Measurements from ENCODE around the gene DLG1. TPM values are rescaled to one million over a fixed set of nuclear protein-coding genes. Genes with fewer than 3 reads are reported as not detected.

The DLG1 gene
- total and polyA plus RNA-seq, 2 experiments from 2014 or later, result 54.8 to 128 TPM

DNA sequence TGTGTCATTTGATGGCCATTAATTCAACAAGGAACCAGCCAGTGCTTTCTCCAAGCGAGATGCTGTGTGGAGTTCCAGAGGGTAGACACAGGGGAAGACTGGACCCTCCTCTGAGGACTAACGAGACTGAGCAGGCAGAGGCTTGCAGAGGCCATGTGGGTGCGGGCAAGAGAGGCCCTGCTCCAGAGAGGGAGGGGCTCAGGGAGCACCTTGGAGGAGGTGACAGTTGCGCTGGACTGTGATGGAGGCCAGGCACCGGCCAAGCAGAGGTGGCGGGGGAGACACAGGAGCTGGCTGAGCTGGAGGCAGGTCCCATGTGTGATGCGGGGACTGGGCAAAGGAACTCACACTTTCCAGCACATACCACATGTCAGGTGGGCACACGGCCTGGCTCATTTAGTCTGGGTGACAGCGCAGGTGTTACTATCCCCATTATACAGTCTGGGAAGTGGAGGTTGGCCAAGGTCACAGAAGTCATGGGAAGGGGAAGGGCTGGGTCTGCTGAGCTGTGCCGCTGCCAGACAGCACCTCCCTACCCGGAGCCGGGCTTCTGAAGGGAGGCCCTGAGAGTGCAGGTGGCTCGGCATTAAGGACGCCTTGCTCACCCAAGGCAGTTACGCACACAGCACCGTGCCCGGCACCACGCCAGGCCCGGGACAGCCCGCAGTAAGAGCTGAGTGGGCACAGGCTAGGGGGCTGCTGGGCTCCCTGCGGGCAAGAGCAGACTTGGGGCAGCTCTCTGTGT, 272.5 kb downstream of the DLG1 start:
- Histone ChIP-seq H3K36me3 (replicated peaks; ENCODE audit: insufficient read depth, low read depth) (no peaks in the 10 kb centered on the region), H3K4me3 (no peak overlapping the region), H3K79me2 (peaks cover 5% of the 10 kb centered on the region), H3K4me1 (ENCODE audit: insufficient read depth) (peaks cover 18% of the 10 kb centered on the region), H3K27me3 (no peaks in the 10 kb centered on the region), H3K9me2 (replicated peaks; ENCODE audit: insufficient read depth) (no peaks in the 10 kb centered on the region), H2AFZ (no peak overlapping the region), H3K4me2 (no peak overlapping the region), H3K27ac (no peak overlapping the region), H3K9me3 (ENCODE audit: low read depth) (no peaks in the 10 kb centered on the region), H4K20me1 (ENCODE audit: insufficient read depth, poor library complexity, severe bottlenecking) (no peaks in the 10 kb centered on the region)
- DNase-seq (ENCODE audit: low spot score), result peak; percentile 4
- WGBS (ENCODE audit: low lambda C conversion rate, missing lambda C conversion rate), result 94% methylated on average over 21 of the region's 21 CpGs
- TF ChIP-seq CTCF (IDR thresholded peaks at IDR 0.05; ENCODE audit: poor library complexity), result no peak
- TF ChIP-seq EZH2phosphoT487 (IDR thresholded peaks at IDR 0.05; ENCODE audit: low read depth, severe bottlenecking, unreplicated experiment), result no peak
- no peak for TF ChIP-seq EZH2 (IDR thresholded peaks at IDR 0.05; ENCODE audit: borderline replicate concordance)

GRCh38 chr3:197024881-197025735, 273.3 kb downstream of the DLG1 start:
- H3K4me1 ChIP-seq (ENCODE audit: insufficient read depth), result peaks cover 15% of the 10 kb centered on the region
- peak; percentile 3 for DNase-seq (ENCODE audit: low spot score)
- H3K9me3 ChIP-seq (ENCODE audit: low read depth), result no peaks in the 10 kb centered on the region
- no peaks in the 10 kb centered on the region for H4K20me1 ChIP-seq (ENCODE audit: insufficient read depth, poor library complexity, severe bottlenecking)
- no peak overlapping the region for H3K27ac ChIP-seq
- no peaks in the 10 kb centered on the region for H3K36me3 ChIP-seq (replicated peaks; ENCODE audit: insufficient read depth, low read depth)
- no peaks in the 10 kb centered on the region for H3K27me3 ChIP-seq
- H2AFZ ChIP-seq, result no peak overlapping the region
- 91% methylated on average over 28 of the region's 28 CpGs for WGBS (ENCODE audit: low lambda C conversion rate, missing lambda C conversion rate)
- H3K4me3 ChIP-seq, result no peak overlapping the region
- H3K9me2 ChIP-seq (replicated peaks; ENCODE audit: insufficient read depth), result no peaks in the 10 kb centered on the region
- H3K79me2 ChIP-seq, result peaks cover 5% of the 10 kb centered on the region
- H3K4me2 ChIP-seq, result no peak overlapping the region
- TF ChIP-seq EZH2 (IDR thresholded peaks at IDR 0.05; ENCODE audit: borderline replicate concordance) (no peak), EZH2phosphoT487 (IDR thresholded peaks at IDR 0.05; ENCODE audit: low read depth, severe bottlenecking, unreplicated experiment) (no peak), CTCF (IDR thresholded peaks at IDR 0.05; ENCODE audit: poor library complexity) (no peak)

DNA sequence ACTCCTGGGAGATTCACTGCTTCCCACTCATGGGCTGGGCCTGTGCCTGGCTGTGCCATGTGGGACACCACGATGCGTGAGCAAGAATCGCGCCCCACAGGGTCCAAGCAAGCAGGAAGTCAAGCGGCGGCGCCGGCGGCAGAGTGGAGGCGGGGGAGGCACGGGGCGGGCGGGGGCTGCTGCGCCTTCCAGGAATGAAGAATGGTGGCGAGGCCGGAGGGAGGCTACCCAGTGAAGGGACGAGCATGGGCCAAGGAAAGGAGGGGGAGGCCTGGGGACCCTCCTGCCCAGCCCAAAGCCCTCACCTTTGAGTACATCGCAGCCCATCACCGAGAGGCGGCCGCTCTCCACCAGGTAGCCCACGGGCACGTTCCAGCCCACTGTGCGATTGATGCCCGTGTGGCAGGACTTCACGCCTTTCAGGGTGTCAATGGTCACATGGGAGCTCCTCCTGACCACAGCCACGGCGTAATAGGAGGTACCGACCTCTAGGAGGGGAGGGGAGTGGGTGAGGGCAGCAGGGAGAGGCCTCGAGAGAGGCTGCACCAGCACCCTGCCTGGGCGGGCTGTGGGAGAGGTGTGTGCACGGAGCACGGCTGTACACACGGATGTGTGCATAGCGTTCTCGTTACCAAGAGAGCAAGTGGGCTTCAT, 274.3 kb downstream of the DLG1 start:
- peak; percentile 7 for DNase-seq (ENCODE audit: low spot score)
- no peak overlapping the region for H3K27ac ChIP-seq
- no peaks in the 10 kb centered on the region for H3K9me3 ChIP-seq (ENCODE audit: low read depth)
- no peaks in the 10 kb centered on the region for H4K20me1 ChIP-seq (ENCODE audit: insufficient read depth, poor library complexity, severe bottlenecking)
- H3K27me3 ChIP-seq, result no peaks in the 10 kb centered on the region
- no peak overlapping the region for H3K4me3 ChIP-seq
- no peak overlapping the region for H3K4me2 ChIP-seq
- peaks cover 2% of the 10 kb centered on the region for H3K79me2 ChIP-seq
- H3K36me3 ChIP-seq (replicated peaks; ENCODE audit: insufficient read depth, low read depth), result no peaks in the 10 kb centered on the region
- H3K9me2 ChIP-seq (replicated peaks; ENCODE audit: insufficient read depth), result no peaks in the 10 kb centered on the region
- H3K4me1 ChIP-seq (ENCODE audit: insufficient read depth), result peaks cover 10% of the 10 kb centered on the region
- H2AFZ ChIP-seq, result no peak overlapping the region
- TF ChIP-seq EZH2 (IDR thresholded peaks at IDR 0.05; ENCODE audit: borderline replicate concordance) (no peak), EZH2phosphoT487 (IDR thresholded peaks at IDR 0.05; ENCODE audit: low read depth, severe bottlenecking, unreplicated experiment) (no peak), CTCF (IDR thresholded peaks at IDR 0.05; ENCODE audit: poor library complexity) (no peak)
- 94% methylated on average over 31 of the region's 36 CpGs for WGBS (ENCODE audit: low lambda C conversion rate, missing lambda C conversion rate)
